HepG2 (cell line): ENCODE measurements around the gene MBTD1. TPM values are rescaled to one million over a fixed set of nuclear protein-coding genes. Genes with fewer than 3 reads are reported as not detected.
A peak's percentile ranks its signal among the peaks of the same experiment; 100 is the strongest.

Source experiments
- ATF7 ChIP-seq, 2 experiments: fragments of 450-650 bp in 1 of 2; sonication (generic) in 1 of 2; formaldehyde crosslinking in 1 of 2; IDR thresholded peaks; 2 replicates each; pipeline versions ENCODE4 v1.4.0 to v1.6.1; 2016 to 2020; ENCODE audit warnings: antibody characterized with exemption in 1 of 2, mild to moderate bottlenecking in 1 of 2, missing genetic modification reagents in 1 of 2
- BORCS8-MEF2B ChIP-seq: sonication (generic); formaldehyde crosslinking; IDR thresholded peaks from 2 replicates; pipeline ENCODE4 v1.8.0; 2022; ENCODE audit warnings: mild to moderate bottlenecking, missing genetic modification reagents
- CENPT ChIP-seq: sonication (generic); formaldehyde crosslinking; IDR thresholded peaks from 2 replicates; pipeline ENCODE4 v1.8.0; 2022; ENCODE audit warnings: low read depth, mild to moderate bottlenecking, moderate library complexity, missing genetic modification reagents
- CHD4 ChIP-seq: fragments of 200-600 bp; sonication (generic); IDR thresholded peaks from 2 replicates; pipeline ENCODE4 v1.7.0; 2017; ENCODE audit warnings: mild to moderate bottlenecking, low read length, borderline replicate concordance
- CREB1 ChIP-seq, 2 experiments: fragments of 450-650 bp in 1 of 2; IDR thresholded peaks; 2 replicates each; pipeline ENCODE4 v1.6.1; 2016 to 2017; ENCODE audit warnings: control low read depth in 1 of 2, mild to moderate bottlenecking in 1 of 2, missing compliant biosample characterization in 1 of 2, missing genetic modification characterization in 1 of 2
- EEA1 ChIP-seq: sonication (generic); formaldehyde crosslinking; IDR thresholded peaks from 2 replicates; pipeline ENCODE4 v1.5.1; 2020; ENCODE audit warnings: mild to moderate bottlenecking, missing genetic modification reagents, borderline replicate concordance
- PRMT3 ChIP-seq: sonication (generic); formaldehyde crosslinking; IDR thresholded peaks from 2 replicates; pipeline ENCODE4 v1.8.1; 2022; ENCODE audit warnings: low read depth, mild to moderate bottlenecking, moderate library complexity, missing genetic modification reagents, borderline replicate concordance
- RELA ChIP-seq: sonication (generic); formaldehyde crosslinking; IDR thresholded peaks from 2 replicates; pipeline ENCODE4 v1.4.0; 2020; ENCODE audit warnings: missing genetic modification reagents
- SNAPC5 ChIP-seq: sonication (generic); formaldehyde crosslinking; IDR thresholded peaks from 2 replicates; pipeline ENCODE4 v1.8.1; 2023; ENCODE audit warnings: mild to moderate bottlenecking, missing genetic modification reagents, borderline replicate concordance
- ZBTB39 ChIP-seq: sonication (generic); formaldehyde crosslinking; IDR thresholded peaks from 2 replicates; pipeline ENCODE4 v1.5.0; 2020; ENCODE audit warnings: missing genetic modification reagents
- ZBTB8A ChIP-seq: sonication (generic); formaldehyde crosslinking; IDR thresholded peaks from 2 replicates; pipeline ENCODE4 v1.4.0; 2020; ENCODE audit warnings: mild to moderate bottlenecking, low read depth, missing genetic modification reagents, borderline replicate concordance
- ZFAT ChIP-seq: sonication (generic); formaldehyde crosslinking; conservative IDR thresholded peaks from 2 replicates; pipeline ENCODE4 v1.8.1; 2023; ENCODE audit warnings: missing genetic modification reagents, inconsistent platforms
- ZNF17 ChIP-seq: sonication (generic); formaldehyde crosslinking; IDR thresholded peaks from 2 replicates; pipeline ENCODE4 v1.5.0; 2020; ENCODE audit warnings: mild to moderate bottlenecking, missing genetic modification reagents
- ZNF343 ChIP-seq: sonication (generic); formaldehyde crosslinking; IDR thresholded peaks from 2 replicates; pipeline ENCODE4 v1.4.0; 2020; ENCODE audit warnings: mild to moderate bottlenecking, missing genetic modification reagents
- ZNF546 ChIP-seq: sonication (generic); formaldehyde crosslinking; conservative IDR thresholded peaks from 2 replicates; pipeline ENCODE4 v1.8.1; 2023; ENCODE audit warnings: mild to moderate bottlenecking, missing genetic modification reagents
- ZNF549 ChIP-seq: sonication (generic); formaldehyde crosslinking; IDR thresholded peaks from 2 replicates; pipeline ENCODE4 v1.5.0; 2020; ENCODE audit warnings: missing genetic modification reagents
- ZNF652 ChIP-seq: IDR thresholded peaks from 2 replicates; pipeline ENCODE4 v1.6.1; 2016; ENCODE audit warnings: low read depth, borderline replicate concordance
- polyA plus RNA-seq, 8 experiments: library from polyadenylated mRNA; depleted of rRNA in 3 of 8; stranded (reverse) in 7 of 8; unstranded in 1 of 8; fragments of >200 nt; fragmentation: Illumina TruSeq in 4 of 8; extraction: Trizol in 4 of 8; gene quantifications; 2 replicates each; pipeline versions ENCODE4 v1.2.1 to v1.2.3, GENCODE V29; 2011 to 2016; ENCODE audit warnings: low read depth in 4 of 8, missing spikeins in 1 of 8, mixed read lengths in 1 of 8; ENCODE audit not compliant: insufficient read depth in 1 of 8
- total RNA-seq, 5 experiments: library from RNA; depleted of rRNA; stranded (reverse); fragments of >200 nt; fragmentation: Illumina TruSeq; extraction: Trizol; gene quantifications; 2 replicates each; pipeline ENCODE4 v1.2.3, GENCODE V29; 2016; ENCODE audit warnings: low read depth in 1 of 5

Gene MBTD1
- total and polyA plus RNA-seq, 2 of the 13 experiments (the other 11 are each of a cell fraction or from before 2014, with no cell fraction given) = 20.9 TPM

- TF ChIP-seq ATF7 (IDR thresholded peaks at IDR 0.05) (peak; percentile 98), ATF7 (CRISPR knock-in tag; IDR thresholded peaks at IDR 0.05) (no peak), ZNF343 (CRISPR knock-in tag) (no peak), CHD4 (peak; percentile 86; the same call in 1 of the 2 replicates), ZNF17 (CRISPR knock-in tag) (peak; percentile 64; the same call in 1 of the 2 replicates), BORCS8-MEF2B (CRISPR knock-in tag) (peak; percentile 2; the same call in 1 of the 2 replicates), ZFAT (CRISPR knock-in tag) (0 out of 2 replicates have a peak, but pooled peaks have one; percentile 17), ZBTB8A (no peak), ZNF652 (no peak), ZBTB39 (no peak), CENPT (0 out of 2 replicates have a peak, but pooled peaks have one; percentile 2), EEA1 (CRISPR knock-in tag) (no peak), CREB1 (IDR thresholded peaks at IDR 0.05) (peak; percentile 72), CREB1 (CRISPR knock-in tag; IDR thresholded peaks at IDR 0.05) (no peak), RELA (CRISPR knock-in tag) (no peak), ZNF549 (no peak), SNAPC5 (0 out of 2 replicates have a peak, but pooled peaks have one; percentile 16), ZNF546 (CRISPR knock-in tag) (no peak), PRMT3 (CRISPR knock-in tag) (0 out of 2 replicates have a peak, but pooled peaks have one; percentile 39)
Measured at GRCh38 chr17:51152766-51153209, 107.1 kb downstream of the MBTD1 start (continued).
